Stomach (tissue), 9 donors: Measurements from ENCODE around the gene TMEM190. TPM values are rescaled to one million over a fixed set of nuclear protein-coding genes. Genes with fewer than 3 reads are reported as not detected.

Experiments used
- DNase-seq, 2 donors: peaks; one replicate each; pipeline versions ENCODE4 v3.0.0 to v3.0.0-alpha.2; 2013 to 2019
- H3K27ac ChIP-seq, 5 donors: fragments of 200-600 bp in 4 of 5; sonication (generic) in 4 of 5; one replicate each; pipeline ENCODE4 v1.5.1; 2013 to 2019; ENCODE audit warnings: mild to moderate bottlenecking in 1 of 5, moderate library complexity in 1 of 5
- H3K27me3 ChIP-seq, 3 donors: fragments of 200-600 bp; sonication (generic); one replicate each; pipeline ENCODE4 v1.5.1; 2017 to 2019; ENCODE audit warnings: mixed run types in 1 of 3
- H3K36me3 ChIP-seq, 4 donors: fragments of 200-600 bp; sonication (generic); 1 replicate in 3 of 4; 2 replicates in 1 of 4; pipeline ENCODE4 v1.5.1; 2016 to 2019
- H3K4me1 ChIP-seq, 4 donors: fragments of 200-600 bp; sonication (generic); one replicate each; pipeline ENCODE4 v1.5.1; 2016 to 2019
- H3K4me3 ChIP-seq, 4 donors: fragments of 200-600 bp; sonication (generic) in 3 of 4; one replicate each; pipeline ENCODE4 v1.5.1; 2016 to 2019; ENCODE audit warnings: mild to moderate bottlenecking in 1 of 4
- H3K9me3 ChIP-seq, 4 donors: fragments of 200-600 bp; sonication (generic); one replicate each; pipeline ENCODE4 v1.5.1; 2016 to 2019
- EP300 ChIP-seq: sonication (generic); formaldehyde crosslinking; IDR thresholded peaks from one replicate; pipeline ENCODE4 v1.6.1; 2017; ENCODE audit warnings: antibody characterized with exemption
- POLR2A ChIP-seq, 4 donors: fragments of 450-650 bp; IDR thresholded peaks; one replicate each; pipeline ENCODE4 v1.6.1; 2016; ENCODE audit warnings: antibody characterized with exemption in 4 of 4, control low read depth in 2 of 4, mild to moderate bottlenecking in 1 of 4, moderate library complexity in 1 of 4
- POLR2AphosphoS5 ChIP-seq, 3 donors: sonication (generic); formaldehyde crosslinking; IDR thresholded peaks; one replicate each; pipeline ENCODE4 v1.6.1; 2016; ENCODE audit warnings: antibody characterized with exemption in 3 of 3
- WGBS, 5 donors: extraction: QIAGEN DNeasy Blood & Tissue Kit in 3 of 5; methylation state at CpG; one replicate each; pipeline versions ENCODE4 v1.1.5 to v1.1.7; 2013 to 2018; 5-methylcytosine and 5-hydroxymethylcytosine counted together
- intact Hi-C: fragments of 100-400 bp; cut with DNase I; formaldehyde crosslinking; loops from one replicate; pipeline ENCODE4 v1.15.1; 2023; ENCODE audit warnings: low total_unique reads
- polyA plus RNA-seq, 3 donors: library from polyadenylated mRNA; stranded (reverse); fragments of 200-250 nt; gene quantifications; one replicate each; pipeline ENCODE4 v1.2.3, GENCODE V29; 2013
- total RNA-seq, 5 donors: library from RNA; depleted of rRNA; stranded (reverse); fragments of >200 nt; gene quantifications; one replicate each; pipeline versions ENCODE4 v1.1.0 to v1.2.3, GENCODE V29; 2014 to 2016
- TF ChIP-seq, protein P1 (sequence below), 7 experiments: fragments of 450-650 bp in 4 of 7; fragments of 200-600 bp in 3 of 7; sonication (generic) in 3 of 7; IDR thresholded peaks; one replicate each; pipeline ENCODE4 v1.5.1; 2016 to 2019; ENCODE audit warnings: antibody characterized with exemption in 7 of 7, control low read depth in 2 of 7, mild to moderate bottlenecking in 1 of 7
- donor health status: healthy with polysubstance abuse.
- donor health status: Bipolar disorder and iron deficiency.
- donor health status: healthy.

Gene TMEM190
- total and polyA plus RNA-seq, 8 donors = 0.68 to 1.3 TPM; not detected in 6

DNA sequence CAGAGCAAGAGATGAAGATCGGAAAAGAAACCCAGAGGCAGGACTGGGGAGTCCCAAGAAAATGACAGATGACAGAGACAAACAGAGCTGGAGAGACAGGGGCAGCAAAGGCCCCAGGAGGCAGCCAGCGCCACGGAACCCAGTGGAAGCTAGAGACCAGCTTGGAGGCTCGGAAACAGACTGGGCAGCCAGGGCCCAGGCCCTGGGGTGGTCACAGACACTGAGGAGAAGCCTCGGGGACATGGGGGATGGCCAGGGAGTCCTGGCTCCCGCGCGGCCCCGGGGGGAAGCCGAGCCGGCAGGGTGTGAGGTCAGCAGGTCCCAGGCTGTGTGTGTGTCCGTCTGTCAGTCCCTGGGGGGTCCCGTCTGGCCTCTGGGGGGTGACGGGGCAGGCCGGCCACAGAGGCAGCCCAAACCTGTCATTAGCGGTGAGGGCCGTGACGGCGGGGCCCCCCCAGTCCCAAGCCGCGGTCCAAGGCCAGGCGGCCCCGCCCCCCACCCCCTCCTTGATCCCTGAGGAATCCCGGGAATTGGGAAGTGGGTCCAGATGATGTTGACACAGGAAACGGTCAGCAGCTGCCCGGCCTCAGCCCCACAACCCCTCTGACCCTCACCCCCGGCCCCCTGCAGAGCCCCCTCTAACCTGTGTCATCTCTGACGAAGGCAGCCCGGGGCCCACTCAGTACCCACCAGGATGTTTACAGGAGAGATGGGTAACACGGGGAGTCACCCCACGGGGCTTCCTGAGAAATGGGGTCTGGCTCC is 2.5 kb upstream of the TMEM190 start:
- Histone ChIP-seq H3K27me3 (peaks cover 17 to 94% (median 85%) of the 10 kb centered on the region in 3 donors), H3K4me1 (peaks cover 18 to 46% (median 25%) of the 10 kb centered on the region in 4 donors), H3K9me3 (no peaks in the 10 kb centered on the region), H3K36me3 (no peaks in the 10 kb centered on the region), H3K27ac (peak overlapping the region in 1 of 5 donors; percentile 26), H3K4me3 (no peak overlapping the region)
- intact Hi-C loops = no loop called here
- peak in 1 of 2 donors; percentile 54 for DNase-seq
- 3 to 23% (median 10%) methylated on average over 8 to 31 of the region's 31 CpGs for WGBS, 5 donors
- TF ChIP-seq, protein P1, sequence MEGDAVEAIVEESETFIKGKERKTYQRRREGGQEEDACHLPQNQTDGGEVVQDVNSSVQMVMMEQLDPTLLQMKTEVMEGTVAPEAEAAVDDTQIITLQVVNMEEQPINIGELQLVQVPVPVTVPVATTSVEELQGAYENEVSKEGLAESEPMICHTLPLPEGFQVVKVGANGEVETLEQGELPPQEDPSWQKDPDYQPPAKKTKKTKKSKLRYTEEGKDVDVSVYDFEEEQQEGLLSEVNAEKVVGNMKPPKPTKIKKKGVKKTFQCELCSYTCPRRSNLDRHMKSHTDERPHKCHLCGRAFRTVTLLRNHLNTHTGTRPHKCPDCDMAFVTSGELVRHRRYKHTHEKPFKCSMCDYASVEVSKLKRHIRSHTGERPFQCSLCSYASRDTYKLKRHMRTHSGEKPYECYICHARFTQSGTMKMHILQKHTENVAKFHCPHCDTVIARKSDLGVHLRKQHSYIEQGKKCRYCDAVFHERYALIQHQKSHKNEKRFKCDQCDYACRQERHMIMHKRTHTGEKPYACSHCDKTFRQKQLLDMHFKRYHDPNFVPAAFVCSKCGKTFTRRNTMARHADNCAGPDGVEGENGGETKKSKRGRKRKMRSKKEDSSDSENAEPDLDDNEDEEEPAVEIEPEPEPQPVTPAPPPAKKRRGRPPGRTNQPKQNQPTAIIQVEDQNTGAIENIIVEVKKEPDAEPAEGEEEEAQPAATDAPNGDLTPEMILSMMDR (IDR thresholded peaks at IDR 0.05) = no peak
- TF ChIP-seq POLR2A (IDR thresholded peaks at IDR 0.05) (no peak), POLR2AphosphoS5 (IDR thresholded peaks at IDR 0.05) (no peak), EP300 (no peak)

DNA sequence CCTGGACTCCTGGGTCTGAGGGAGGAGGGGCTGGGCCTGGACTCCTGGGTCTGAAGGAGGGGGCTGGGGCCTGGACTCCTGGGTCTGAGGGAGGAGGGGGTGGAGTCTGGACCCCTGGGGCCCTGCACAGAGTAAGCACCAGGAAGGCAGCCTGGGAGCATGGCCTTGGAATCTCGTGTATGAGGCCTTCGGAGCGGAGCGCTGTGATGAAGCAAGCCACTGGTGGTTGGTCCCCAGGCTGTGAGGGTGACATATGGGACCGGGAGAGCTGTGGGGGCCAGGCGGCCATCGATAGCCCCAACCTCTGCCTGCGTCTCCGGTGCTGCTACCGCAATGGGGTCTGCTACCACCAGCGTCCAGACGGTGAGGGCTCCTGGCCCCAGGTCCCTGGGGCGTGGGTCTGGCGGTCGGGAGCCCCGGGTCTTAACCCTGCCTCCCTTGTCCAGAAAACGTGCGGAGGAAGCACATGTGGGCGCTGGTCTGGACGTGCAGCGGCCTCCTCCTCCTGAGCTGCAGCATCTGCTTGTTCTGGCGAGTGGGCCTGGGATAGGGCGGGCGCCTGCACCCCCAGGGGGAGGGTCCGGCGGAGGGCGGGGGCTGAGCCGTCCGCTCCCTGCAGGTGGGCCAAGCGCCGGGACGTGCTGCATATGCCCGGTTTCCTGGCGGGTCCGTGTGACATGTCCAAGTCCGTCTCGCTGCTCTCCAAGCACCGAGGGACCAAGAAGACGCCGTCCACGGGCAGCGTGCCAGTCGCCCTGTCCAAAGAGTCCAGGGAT is 918 bp downstream of the TMEM190 start:
- WGBS, 5 donors = 8 to 31% (median 30%) methylated on average over 18 to 43 of the region's 43 CpGs
- intact Hi-C loops = no loop called here
- peak in 1 of 2 donors; percentile 71 for DNase-seq
- H3K4me3 ChIP-seq = no peak overlapping the region
- H3K9me3 ChIP-seq = no peaks in the 10 kb centered on the region
- H3K4me1 ChIP-seq = peaks cover 6 to 40% (median 16%) of the 10 kb centered on the region in 4 donors
- no peak for TF ChIP-seq POLR2A (IDR thresholded peaks at IDR 0.05)
- peak in 1 of 3 donors; percentile 6 for TF ChIP-seq POLR2AphosphoS5 (IDR thresholded peaks at IDR 0.05)
- peaks cover 8 to 61% (median 52%) of the 10 kb centered on the region in 3 donors for H3K27me3 ChIP-seq
- H3K27ac ChIP-seq = no peak overlapping the region
- H3K36me3 ChIP-seq = no peaks in the 10 kb centered on the region

DNA sequence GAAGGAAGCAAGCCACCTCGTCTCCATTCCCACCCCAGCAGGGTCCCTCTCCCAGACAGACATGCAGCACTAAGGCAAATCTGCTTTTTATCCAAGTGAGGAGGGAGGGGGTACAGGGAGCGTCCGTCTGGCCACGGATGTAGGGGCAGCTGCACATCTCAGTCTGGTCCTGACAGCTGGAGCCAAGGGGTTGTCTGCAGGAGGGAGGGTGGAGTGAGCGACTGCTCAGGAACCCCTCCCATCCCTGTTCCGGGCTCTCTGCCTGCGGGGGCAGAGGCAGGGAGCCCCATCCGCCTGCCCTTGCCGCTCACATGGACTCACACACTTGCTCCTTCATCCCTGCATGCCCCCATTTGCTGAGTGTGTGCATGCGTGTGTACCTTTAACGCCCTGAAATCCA is 2.5 kb downstream of the TMEM190 start:
- 52 to 75% (median 72%) methylated on average over 5 to 11 of the region's 11 CpGs for WGBS, 5 donors
- intact Hi-C loops = no loop called here
- TF ChIP-seq POLR2A (IDR thresholded peaks at IDR 0.05) (no peak), POLR2AphosphoS5 (IDR thresholded peaks at IDR 0.05) (no peak), EP300 (no peak)
- TF ChIP-seq, protein P1 (IDR thresholded peaks at IDR 0.05) = no peak

DNA sequence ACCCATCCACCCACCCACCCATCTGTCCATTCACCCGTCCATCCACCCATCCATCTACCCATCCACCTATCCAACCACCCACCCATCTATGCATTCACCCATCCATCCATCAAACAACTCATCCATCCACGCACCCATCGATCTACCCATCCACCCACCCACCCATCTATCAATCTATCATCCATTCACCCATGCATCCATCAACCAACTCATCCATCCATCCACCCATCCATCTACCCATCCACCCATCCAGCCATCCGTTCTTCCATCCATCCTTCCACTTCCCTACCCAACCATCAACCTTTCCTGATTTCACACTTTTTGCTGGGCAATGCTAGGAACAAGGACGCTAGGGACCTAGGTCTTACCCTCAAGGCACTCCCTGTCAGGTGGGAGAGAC is 5.4 kb downstream of the TMEM190 start:
- H3K36me3 ChIP-seq = peaks cover 0 to 6% (median 1%) of the 10 kb centered on the region in 4 donors
- H3K4me1 ChIP-seq = peaks cover 23 to 43% (median 37%) of the 10 kb centered on the region in 4 donors
- H3K27me3 ChIP-seq = peaks cover 0 to 16% (median 7%) of the 10 kb centered on the region in 3 donors
- no peaks in the 10 kb centered on the region for H3K9me3 ChIP-seq
- no peak for DNase-seq
- WGBS, 5 donors = 98 to 100% (median 99%) methylated on average over 5 of the region's 5 CpGs
- no peak overlapping the region for H3K4me3 ChIP-seq
- intact Hi-C loops = no loop called here
- TF ChIP-seq EP300 (no peak), POLR2AphosphoS5 (IDR thresholded peaks at IDR 0.05) (no peak), POLR2A (IDR thresholded peaks at IDR 0.05) (no peak)
- TF ChIP-seq, protein P1 (IDR thresholded peaks at IDR 0.05) = no peak
- no peak overlapping the region for H3K27ac ChIP-seq

More for the DNA sequence above, 2.5 kb downstream of the TMEM190 start:
- no peaks in the 10 kb centered on the region for H3K9me3 ChIP-seq
- H3K4me1 ChIP-seq = peaks cover 12 to 45% (median 23%) of the 10 kb centered on the region in 4 donors
- DNase-seq = peak in 1 of 2 donors; percentile 74
- H3K36me3 ChIP-seq = no peaks in the 10 kb centered on the region
- no peak overlapping the region for H3K4me3 ChIP-seq
- peaks cover 5 to 44% (median 35%) of the 10 kb centered on the region in 3 donors for H3K27me3 ChIP-seq
- no peak overlapping the region for H3K27ac ChIP-seq
